K562 (cell line): ENCODE data around the gene PILRA. TPM values are rescaled to one million over a fixed set of nuclear protein-coding genes. Genes with fewer than 3 reads are reported as not detected.

Source experiments
- CXXC5 ChIP-seq: fragments of 250-450 bp; sonication (Bioruptor Pico); IDR thresholded peaks from 2 replicates; pipeline ENCODE4 v1.8.0; 2022; ENCODE audit warnings: inconsistent platforms, mild to moderate bottlenecking, moderate library complexity
- EGR1 ChIP-seq: fragments of 450-650 bp; conservative IDR thresholded peaks from 2 replicates; pipeline ENCODE4 v1.6.1; 2017; ENCODE audit warnings: mild to moderate bottlenecking
- FIP1L1 ChIP-seq: fragments of 200-400 bp; formaldehyde crosslinking; IDR thresholded peaks from 2 replicates; pipeline ENCODE4 v1.6.1; 2018; ENCODE audit warnings: mild to moderate bottlenecking, low read depth, low read length; ENCODE audit not compliant: poor library complexity, severe bottlenecking
- HMGN3 ChIP-seq: IDR thresholded peaks from 2 replicates; pipeline ENCODE4 v1.6.1; 2011; ENCODE audit warnings: borderline replicate concordance, low read depth, mild to moderate bottlenecking, mixed read lengths, low read length; ENCODE audit not compliant: insufficient read length; ENCODE audit errors: extremely low read depth
- ILF3 ChIP-seq: fragments of 450-650 bp; IDR thresholded peaks from 2 replicates; pipeline ENCODE4 v1.6.1; 2018; ENCODE audit warnings: antibody characterized with exemption, mild to moderate bottlenecking, moderate library complexity, borderline replicate concordance
- MEIS2 ChIP-seq: fragments of 450-650 bp; IDR thresholded peaks from 2 replicates; pipeline ENCODE4 v1.6.1; 2014; ENCODE audit warnings: mild to moderate bottlenecking; ENCODE audit not compliant: partially characterized antibody
- NCOA6 ChIP-seq: fragments of 450-650 bp; IDR thresholded peaks from 2 replicates; pipeline ENCODE4 v1.6.1; 2017; ENCODE audit warnings: mild to moderate bottlenecking
- PHB ChIP-seq: fragments of 250-450 bp; sonication (Bioruptor Pico); IDR thresholded peaks from 2 replicates; pipeline ENCODE4 v1.5.0; 2021
- POLR2A ChIP-seq: fragments of 450-650 bp; conservative IDR thresholded peaks from 2 replicates; pipeline ENCODE4 v1.6.1; 2016
- RBBP5 ChIP-seq: fragments of 200-600 bp; sonication (generic); IDR thresholded peaks from 2 replicates; pipeline ENCODE4 v1.6.1; 2012; ENCODE audit warnings: borderline replicate concordance, mild to moderate bottlenecking, low read length, control low read depth, inconsistent platforms; ENCODE audit not compliant: insufficient read depth, poor library complexity, severe bottlenecking
- RBM22 ChIP-seq: fragments of 200-400 bp; formaldehyde crosslinking; IDR thresholded peaks from 2 replicates; pipeline ENCODE4 v1.6.1; 2018; ENCODE audit warnings: low read length, low read depth; ENCODE audit not compliant: poor library complexity, severe bottlenecking
- TAF9B ChIP-seq: fragments of 450-650 bp; IDR thresholded peaks from 2 replicates; pipeline ENCODE4 v1.6.1; 2018; ENCODE audit warnings: mild to moderate bottlenecking; ENCODE audit not compliant: partially characterized antibody
- polyA plus RNA-seq, 8 experiments: library from polyadenylated mRNA; depleted of rRNA in 4 of 8; stranded (reverse) in 5 of 8; unstranded in 3 of 8; fragments of >200 nt; fragmentation: Nextera tagmentation in 2 of 8; fragmentation: Illumina TruSeq in 1 of 8; extraction: Ambion mirVana in 2 of 8; extraction: Trizol in 1 of 8; gene quantifications; 2 replicates each; pipeline versions ENCODE4 v1.2.1 to v1.2.3, GENCODE V29; 2011 to 2014; ENCODE audit warnings: inconsistent platforms in 1 of 8, missing spikeins in 1 of 8
- total RNA-seq, 7 experiments: library from RNA; depleted of rRNA in 6 of 7; stranded (reverse); fragments of >200 nt in 6 of 7; fragmentation: Illumina TruSeq in 2 of 7; extraction: Trizol in 2 of 7; gene quantifications; 2 replicates each; pipeline versions ENCODE4 v1.2.1 to v1.2.3, GENCODE V29; 2011 to 2021; ENCODE audit warnings: low replicate concordance in 1 of 7
- TF ChIP-seq, protein P1 (sequence below): sonication (generic); formaldehyde crosslinking; IDR thresholded peaks from 2 replicates; pipeline ENCODE4 v1.8.0; 2022; ENCODE audit warnings: mild to moderate bottlenecking, missing genetic modification reagents
- TF ChIP-seq, protein P2 (sequence below): fragments of 250-450 bp; sonication (Bioruptor Pico); IDR thresholded peaks from 2 replicates; pipeline ENCODE4 v1.4.0; 2020; ENCODE audit warnings: mild to moderate bottlenecking
- TF ChIP-seq, protein P3 (sequence below): sonication (generic); formaldehyde crosslinking; IDR thresholded peaks from 2 replicates; pipeline ENCODE4 v1.8.0; 2023; ENCODE audit warnings: mild to moderate bottlenecking, missing genetic modification reagents
- TF ChIP-seq, protein P4 (sequence below), 2 experiments: fragments of 450-650 bp in 1 of 2; sonication (generic) in 1 of 2; formaldehyde crosslinking; conservative IDR thresholded peaks; 2 replicates each; pipeline versions ENCODE4 v1.4.0 to v1.8.1; 2020 to 2022; ENCODE audit warnings: mild to moderate bottlenecking in 1 of 2, missing genetic modification reagents in 1 of 2

The PILRA gene
- total and polyA plus RNA-seq, 9 of the 15 experiments (the other 6 are each of a cell fraction or from before 2014, with no cell fraction given) = 0.13 to 1.8 (median 0.62) TPM

DNA sequence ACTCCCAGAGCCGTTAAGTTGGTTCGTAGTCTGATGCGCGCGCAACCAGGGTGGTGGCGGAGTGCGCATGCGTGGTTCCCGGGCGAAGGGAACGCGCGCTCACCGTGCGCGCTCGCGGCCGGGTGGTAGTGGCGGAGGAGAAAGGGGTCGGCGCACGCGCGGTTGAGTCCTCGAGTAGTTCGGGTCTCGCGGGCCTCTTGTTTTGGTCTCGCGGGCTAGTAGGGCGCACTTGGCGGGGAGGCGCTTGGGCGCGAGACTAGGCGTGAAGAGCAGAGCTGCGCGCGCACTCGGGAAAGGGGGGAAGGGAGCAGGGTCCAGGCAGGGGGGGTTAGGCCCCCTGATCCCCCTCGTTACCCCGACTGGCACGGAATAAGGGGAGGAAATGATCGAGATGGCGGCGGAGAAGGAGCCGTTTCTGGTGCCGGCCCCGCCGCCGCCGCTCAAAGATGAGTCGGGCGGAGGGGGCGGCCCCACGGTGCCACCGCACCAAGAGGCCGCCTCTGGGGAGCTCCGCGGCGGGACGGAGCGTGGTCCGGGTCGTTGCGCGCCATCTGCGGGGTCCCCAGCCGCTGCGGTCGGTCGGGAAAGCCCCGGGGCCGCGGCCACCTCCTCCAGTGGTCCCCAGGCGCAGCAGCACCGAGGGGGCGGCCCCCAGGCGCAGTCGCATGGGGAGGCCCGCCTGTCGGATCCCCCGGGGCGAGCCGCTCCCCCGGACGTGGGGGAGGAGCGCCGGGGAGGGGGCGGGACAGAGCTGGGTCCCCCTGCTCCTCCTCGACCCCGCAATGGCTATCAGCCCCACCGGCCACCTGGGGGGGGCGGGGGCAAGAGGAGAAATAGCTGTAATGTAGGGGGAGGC is 56.6 kb downstream of the PILRA start, which contains the start of gene MEPCE (continued):
- TF ChIP-seq, protein P1, sequence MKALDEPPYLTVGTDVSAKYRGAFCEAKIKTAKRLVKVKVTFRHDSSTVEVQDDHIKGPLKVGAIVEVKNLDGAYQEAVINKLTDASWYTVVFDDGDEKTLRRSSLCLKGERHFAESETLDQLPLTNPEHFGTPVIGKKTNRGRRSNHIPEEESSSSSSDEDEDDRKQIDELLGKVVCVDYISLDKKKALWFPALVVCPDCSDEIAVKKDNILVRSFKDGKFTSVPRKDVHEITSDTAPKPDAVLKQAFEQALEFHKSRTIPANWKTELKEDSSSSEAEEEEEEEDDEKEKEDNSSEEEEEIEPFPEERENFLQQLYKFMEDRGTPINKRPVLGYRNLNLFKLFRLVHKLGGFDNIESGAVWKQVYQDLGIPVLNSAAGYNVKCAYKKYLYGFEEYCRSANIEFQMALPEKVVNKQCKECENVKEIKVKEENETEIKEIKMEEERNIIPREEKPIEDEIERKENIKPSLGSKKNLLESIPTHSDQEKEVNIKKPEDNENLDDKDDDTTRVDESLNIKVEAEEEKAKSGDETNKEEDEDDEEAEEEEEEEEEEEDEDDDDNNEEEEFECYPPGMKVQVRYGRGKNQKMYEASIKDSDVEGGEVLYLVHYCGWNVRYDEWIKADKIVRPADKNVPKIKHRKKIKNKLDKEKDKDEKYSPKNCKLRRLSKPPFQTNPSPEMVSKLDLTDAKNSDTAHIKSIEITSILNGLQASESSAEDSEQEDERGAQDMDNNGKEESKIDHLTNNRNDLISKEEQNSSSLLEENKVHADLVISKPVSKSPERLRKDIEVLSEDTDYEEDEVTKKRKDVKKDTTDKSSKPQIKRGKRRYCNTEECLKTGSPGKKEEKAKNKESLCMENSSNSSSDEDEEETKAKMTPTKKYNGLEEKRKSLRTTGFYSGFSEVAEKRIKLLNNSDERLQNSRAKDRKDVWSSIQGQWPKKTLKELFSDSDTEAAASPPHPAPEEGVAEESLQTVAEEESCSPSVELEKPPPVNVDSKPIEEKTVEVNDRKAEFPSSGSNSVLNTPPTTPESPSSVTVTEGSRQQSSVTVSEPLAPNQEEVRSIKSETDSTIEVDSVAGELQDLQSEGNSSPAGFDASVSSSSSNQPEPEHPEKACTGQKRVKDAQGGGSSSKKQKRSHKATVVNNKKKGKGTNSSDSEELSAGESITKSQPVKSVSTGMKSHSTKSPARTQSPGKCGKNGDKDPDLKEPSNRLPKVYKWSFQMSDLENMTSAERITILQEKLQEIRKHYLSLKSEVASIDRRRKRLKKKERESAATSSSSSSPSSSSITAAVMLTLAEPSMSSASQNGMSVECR (CRISPR knock-in tag) = peak; percentile 15
- TF ChIP-seq POLR2A = peak; percentile 75
- TF ChIP-seq RBBP5 = peak; percentile 38
- TF ChIP-seq, protein P2, sequence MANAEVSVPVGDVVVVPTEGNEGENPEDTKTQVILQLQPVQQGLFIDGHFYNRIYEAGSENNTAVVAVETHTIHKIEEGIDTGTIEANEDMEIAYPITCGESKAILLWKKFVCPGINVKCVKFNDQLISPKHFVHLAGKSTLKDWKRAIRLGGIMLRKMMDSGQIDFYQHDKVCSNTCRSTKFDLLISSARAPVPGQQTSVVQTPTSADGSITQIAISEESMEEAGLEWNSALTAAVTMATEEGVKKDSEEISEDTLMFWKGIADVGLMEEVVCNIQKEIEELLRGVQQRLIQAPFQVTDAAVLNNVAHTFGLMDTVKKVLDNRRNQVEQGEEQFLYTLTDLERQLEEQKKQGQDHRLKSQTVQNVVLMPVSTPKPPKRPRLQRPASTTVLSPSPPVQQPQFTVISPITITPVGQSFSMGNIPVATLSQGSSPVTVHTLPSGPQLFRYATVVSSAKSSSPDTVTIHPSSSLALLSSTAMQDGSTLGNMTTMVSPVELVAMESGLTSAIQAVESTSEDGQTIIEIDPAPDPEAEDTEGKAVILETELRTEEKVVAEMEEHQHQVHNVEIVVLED (CRISPR knock-in tag) = peak; percentile 87
- TF ChIP-seq, protein P3, sequence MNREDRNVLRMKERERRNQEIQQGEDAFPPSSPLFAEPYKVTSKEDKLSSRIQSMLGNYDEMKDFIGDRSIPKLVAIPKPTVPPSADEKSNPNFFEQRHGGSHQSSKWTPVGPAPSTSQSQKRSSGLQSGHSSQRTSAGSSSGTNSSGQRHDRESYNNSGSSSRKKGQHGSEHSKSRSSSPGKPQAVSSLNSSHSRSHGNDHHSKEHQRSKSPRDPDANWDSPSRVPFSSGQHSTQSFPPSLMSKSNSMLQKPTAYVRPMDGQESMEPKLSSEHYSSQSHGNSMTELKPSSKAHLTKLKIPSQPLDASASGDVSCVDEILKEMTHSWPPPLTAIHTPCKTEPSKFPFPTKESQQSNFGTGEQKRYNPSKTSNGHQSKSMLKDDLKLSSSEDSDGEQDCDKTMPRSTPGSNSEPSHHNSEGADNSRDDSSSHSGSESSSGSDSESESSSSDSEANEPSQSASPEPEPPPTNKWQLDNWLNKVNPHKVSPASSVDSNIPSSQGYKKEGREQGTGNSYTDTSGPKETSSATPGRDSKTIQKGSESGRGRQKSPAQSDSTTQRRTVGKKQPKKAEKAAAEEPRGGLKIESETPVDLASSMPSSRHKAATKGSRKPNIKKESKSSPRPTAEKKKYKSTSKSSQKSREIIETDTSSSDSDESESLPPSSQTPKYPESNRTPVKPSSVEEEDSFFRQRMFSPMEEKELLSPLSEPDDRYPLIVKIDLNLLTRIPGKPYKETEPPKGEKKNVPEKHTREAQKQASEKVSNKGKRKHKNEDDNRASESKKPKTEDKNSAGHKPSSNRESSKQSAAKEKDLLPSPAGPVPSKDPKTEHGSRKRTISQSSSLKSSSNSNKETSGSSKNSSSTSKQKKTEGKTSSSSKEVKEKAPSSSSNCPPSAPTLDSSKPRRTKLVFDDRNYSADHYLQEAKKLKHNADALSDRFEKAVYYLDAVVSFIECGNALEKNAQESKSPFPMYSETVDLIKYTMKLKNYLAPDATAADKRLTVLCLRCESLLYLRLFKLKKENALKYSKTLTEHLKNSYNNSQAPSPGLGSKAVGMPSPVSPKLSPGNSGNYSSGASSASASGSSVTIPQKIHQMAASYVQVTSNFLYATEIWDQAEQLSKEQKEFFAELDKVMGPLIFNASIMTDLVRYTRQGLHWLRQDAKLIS (CRISPR knock-in tag) = peak; percentile 6; the same call in 1 of the 2 replicates
- peak; percentile 63 for TF ChIP-seq HMGN3
- TF ChIP-seq PHB (CRISPR knock-in tag) = peak; percentile 82; the same call in 1 of the 2 replicates
- TF ChIP-seq EGR1 = peak; percentile 92
- peak; percentile 59 for TF ChIP-seq NCOA6
- TF ChIP-seq ILF3 = peak; percentile 60; the same call in 1 of the 2 replicates
- TF ChIP-seq, protein P4, sequence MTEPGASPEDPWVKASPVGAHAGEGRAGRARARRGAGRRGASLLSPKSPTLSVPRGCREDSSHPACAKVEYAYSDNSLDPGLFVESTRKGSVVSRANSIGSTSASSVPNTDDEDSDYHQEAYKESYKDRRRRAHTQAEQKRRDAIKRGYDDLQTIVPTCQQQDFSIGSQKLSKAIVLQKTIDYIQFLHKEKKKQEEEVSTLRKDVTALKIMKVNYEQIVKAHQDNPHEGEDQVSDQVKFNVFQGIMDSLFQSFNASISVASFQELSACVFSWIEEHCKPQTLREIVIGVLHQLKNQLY (CRISPR knock-in tag; conservative IDR thresholded peaks at IDR 0.05) = no peak
- TF ChIP-seq RBM22 = peak; percentile 98
- no peak; the same call in 1 of the 2 replicates for TF ChIP-seq CXXC5 (CRISPR knock-in tag)
- no peak for TF ChIP-seq TAF9B
- TF ChIP-seq FIP1L1 = peak; percentile 96
- TF ChIP-seq MEIS2 = peak; percentile 37
